Fibroblast of villous mesenchyme (primary cell): ENCODE measurements around the gene PARD3. TPM values are rescaled to one million over a fixed set of nuclear protein-coding genes. Genes with fewer than 3 reads are reported as not detected.

Experiments used
- DNase-seq: peaks from one replicate; pipeline ENCODE4 v3.0.0-alpha.2; 2010; ENCODE audit warnings: low read depth
- H3K4me3 ChIP-seq: 2 replicates; pipeline ENCODE4 v1.5.1; 2011; ENCODE audit warnings: low read depth, mild to moderate bottlenecking, low read length
- total RNA-seq: library from RNA; depleted of rRNA; stranded (reverse); fragments of >200 nt; gene quantifications from 2 replicates; pipeline ENCODE4 v1.2.3, GENCODE V29; 2012
- TF ChIP-seq, protein P1 (sequence below): IDR thresholded peaks from 2 replicates; pipeline ENCODE4 v1.5.1; 2012; ENCODE audit warnings: low read depth, mild to moderate bottlenecking, low read length; ENCODE audit not compliant: insufficient read depth

PARD3 gene
- total RNA-seq, 1 donor, result 44.0 TPM

DNA sequence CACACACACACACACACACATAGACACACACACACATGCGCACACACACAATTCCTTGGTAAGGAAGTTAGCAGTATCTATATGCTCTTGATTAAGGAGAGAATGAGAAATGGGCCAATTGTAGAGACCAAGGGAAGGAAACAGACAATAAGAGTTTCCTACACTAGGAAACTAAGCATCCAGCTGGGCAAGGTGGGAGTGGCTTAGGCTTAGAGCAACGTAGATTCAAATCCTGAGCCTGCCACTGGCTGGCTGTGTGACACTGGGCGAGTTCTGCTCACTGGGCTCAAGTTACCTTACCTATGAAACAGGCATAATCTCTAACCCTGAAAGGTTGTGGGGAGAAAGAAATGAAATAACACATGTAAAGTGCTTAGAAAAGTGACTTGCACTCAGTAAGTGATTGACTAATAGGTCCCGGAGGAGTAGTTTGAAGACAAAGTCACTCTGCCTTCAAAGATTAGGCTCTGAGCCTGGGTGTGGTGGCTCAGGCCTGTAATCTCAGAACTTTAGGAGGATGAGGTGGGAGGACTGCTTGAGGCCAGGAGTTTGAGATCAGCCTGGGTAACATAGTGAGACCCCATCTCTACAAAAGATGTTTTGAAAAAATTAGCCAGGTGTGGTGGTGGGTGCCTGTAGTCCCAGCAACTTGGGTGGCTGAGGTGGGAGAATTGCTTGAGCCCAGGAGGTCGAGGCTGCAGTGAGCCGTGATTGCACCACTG is 701.4 kb downstream of the PARD3 start:
- DNase-seq, result no peak

DNA sequence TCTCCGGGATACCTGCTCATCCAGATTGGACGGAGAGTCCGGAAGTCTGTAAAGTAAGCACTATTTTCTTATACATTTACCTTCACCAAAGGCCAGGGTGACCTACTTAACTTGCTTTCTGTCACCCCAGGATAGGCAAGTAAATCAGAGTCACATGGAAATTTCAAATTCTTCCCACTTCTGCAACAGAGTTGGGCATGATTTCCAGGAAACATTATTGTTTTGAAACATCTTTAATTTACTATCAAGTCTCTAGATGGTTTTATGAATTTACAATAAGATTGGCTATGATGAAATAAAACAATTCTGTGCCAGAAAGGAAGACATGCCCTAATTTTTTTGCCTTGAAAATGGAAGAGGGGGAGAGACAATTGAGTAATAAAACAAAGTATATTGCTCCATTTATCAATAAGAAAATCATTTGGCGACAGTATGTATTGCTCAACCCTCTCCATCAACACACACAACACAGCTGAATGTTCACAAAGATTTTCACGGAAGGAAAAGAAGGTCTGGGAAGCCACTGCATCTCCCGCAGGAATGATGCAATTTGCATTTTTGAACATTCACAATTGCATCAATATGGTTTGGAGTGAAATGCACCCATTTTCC is 702.8 kb downstream of the PARD3 start:
- no peak overlapping the region for H3K4me3 ChIP-seq
- TF ChIP-seq, protein P1, sequence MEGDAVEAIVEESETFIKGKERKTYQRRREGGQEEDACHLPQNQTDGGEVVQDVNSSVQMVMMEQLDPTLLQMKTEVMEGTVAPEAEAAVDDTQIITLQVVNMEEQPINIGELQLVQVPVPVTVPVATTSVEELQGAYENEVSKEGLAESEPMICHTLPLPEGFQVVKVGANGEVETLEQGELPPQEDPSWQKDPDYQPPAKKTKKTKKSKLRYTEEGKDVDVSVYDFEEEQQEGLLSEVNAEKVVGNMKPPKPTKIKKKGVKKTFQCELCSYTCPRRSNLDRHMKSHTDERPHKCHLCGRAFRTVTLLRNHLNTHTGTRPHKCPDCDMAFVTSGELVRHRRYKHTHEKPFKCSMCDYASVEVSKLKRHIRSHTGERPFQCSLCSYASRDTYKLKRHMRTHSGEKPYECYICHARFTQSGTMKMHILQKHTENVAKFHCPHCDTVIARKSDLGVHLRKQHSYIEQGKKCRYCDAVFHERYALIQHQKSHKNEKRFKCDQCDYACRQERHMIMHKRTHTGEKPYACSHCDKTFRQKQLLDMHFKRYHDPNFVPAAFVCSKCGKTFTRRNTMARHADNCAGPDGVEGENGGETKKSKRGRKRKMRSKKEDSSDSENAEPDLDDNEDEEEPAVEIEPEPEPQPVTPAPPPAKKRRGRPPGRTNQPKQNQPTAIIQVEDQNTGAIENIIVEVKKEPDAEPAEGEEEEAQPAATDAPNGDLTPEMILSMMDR, result no peak
- peak; percentile 72 for DNase-seq

More for the DNA sequence above, 701.4 kb downstream of the PARD3 start:
- no peak overlapping the region for H3K4me3 ChIP-seq
- TF ChIP-seq, protein P1, result no peak

DNA sequence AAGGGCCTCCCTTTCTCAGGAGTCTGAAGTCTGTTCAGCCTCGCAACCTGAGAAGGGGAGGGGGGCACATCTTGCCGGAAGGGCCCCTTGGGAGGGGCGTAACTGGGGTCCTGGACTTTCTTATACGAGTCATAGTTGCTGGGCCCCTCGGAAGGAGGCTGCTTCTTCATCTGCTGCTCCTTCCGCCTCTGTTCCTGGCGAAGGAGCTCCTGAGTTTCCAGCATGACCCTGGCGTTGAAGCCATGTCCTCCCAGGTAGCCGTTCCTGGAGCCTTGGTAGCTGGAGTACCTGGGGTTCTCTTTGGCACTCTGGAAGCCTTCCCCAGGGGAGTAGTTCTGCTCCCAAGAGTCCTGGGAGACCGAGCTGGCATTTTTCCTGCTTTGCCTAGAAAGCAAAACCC is 703.9 kb downstream of the PARD3 start:
- TF ChIP-seq, protein P1, result no peak
- DNase-seq, result no peak
- H3K4me3 ChIP-seq, result no peak overlapping the region

DNA sequence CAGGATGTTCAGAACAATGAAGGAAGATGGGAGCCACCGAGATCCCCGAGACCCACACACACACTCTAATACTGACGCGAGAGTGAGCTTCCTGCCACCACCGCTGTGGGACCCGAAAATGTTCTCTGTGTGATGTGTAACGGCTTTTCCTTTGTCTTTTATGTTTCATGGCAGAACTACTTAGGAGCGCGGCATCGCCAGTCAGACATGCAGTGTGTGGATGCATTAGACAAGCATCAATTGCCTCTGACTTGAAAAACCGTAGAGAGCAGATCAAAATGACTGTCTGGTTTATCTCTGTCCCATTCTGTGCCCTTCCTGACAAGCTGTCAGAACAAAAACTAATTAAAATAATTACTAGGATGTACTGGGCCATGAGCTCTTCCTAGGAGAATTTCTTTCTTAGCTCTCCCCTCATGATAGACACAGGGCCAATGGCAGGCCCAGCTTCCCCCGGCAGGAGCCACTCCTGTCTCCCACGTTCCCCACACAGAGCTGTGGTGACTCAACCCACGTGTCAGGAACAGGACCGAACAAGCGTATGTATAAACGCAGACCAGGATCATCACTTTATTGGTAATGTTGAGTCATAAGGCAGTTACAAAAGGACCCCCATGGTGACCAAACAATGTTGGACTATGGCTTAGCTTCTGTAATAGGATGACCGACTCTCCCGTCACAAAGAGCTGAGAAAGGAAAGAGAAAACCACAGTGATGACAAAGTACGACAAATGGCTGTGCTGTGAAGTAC is 705.0 kb downstream of the PARD3 start:
- no peak overlapping the region for H3K4me3 ChIP-seq
- TF ChIP-seq, protein P1, result no peak
- peak; percentile 49 for DNase-seq

DNA sequence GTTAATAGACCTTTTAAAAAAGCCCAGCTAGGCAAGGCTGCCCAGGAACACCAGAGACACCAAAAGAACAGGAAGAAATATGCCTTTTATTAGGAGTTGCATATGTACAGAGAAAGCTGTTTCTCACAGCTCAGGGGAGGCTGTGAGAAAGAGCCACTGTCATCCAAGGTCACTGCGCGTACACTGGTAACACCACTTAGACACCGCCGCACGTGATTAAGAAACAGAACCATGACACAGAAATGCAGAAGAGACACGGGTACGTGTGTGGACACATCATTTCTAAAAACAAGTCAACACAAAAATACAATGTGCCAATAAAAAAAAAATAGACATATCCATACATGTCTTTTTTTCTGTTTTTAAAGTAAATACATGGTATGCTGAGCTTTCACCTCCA is 705.6 kb downstream of the PARD3 start:
- no peak overlapping the region for H3K4me3 ChIP-seq
- TF ChIP-seq, protein P1, result no peak

DNA sequence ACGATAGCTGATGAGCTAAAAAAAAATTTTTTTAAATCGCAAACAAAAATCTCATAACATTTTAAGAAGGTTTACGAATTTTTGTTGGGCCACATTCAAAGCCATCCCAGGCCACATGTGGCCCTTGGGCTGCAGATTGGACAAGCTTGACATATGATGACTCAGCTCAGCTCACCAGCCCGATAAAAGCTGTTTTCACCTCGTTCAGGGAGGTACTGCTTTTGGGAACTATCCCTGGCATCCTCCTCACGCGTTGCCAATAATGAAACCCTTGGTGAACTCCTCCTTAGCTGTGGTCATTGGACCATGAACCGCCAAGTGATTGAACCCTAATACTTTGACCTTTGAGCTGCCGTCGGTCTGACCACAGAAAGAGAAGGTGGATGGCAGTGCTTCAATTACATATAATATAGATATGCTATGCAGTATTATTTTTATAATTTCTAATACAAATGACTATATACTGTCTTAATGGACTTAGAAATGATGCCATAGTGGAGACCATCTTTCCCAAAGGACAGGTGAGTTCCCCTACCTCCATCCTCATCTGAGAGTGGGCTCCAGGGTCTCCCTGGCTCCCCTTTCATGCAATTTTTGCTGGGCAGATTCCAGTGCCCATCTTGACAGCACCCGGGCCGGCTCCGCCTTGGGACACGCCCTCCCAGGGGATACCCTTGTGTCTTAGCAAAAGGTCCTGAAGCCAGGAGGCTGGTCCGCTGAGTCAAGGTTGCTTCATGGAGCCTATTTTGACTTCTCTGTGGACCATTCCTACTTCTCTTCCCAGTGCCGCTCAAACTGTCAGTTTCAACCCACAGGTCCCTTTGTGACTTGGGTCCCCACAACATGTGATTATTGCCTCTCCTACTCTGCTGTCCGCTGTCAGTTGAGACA is 707.2 kb downstream of the PARD3 start:
- no peak overlapping the region for H3K4me3 ChIP-seq
- TF ChIP-seq, protein P1, result no peak
- no peak for DNase-seq

More for the DNA sequence above, 705.6 kb downstream of the PARD3 start:
- no peak for DNase-seq
